ENCODE results near the gene ENPP6. TPM values are rescaled to one million over a fixed set of nuclear protein-coding genes. Genes with fewer than 3 reads are reported as not detected.

The ENPP6 gene
- total RNA-seq, 1 donor from 2014 or later: not detected

GRCh38 chr4:184248216-184248615 is 30.5 kb upstream of the ENPP6 start:
- intact Hi-C loops (cut with micrococcal nuclease): no loop called here
- no peak overlapping the region for H3K4me3 ChIP-seq
- DNase-seq: no peak

GRCh38 chr4:184247421-184247820 is 29.7 kb upstream of the ENPP6 start:
- Histone ChIP-seq H3K9me3 (replicated peaks) (no peaks in the 10 kb centered on the region), H3K36me3 (no peaks in the 10 kb centered on the region), H3K4me3 (no peak overlapping the region), H3K27ac (replicated peaks) (no peak overlapping the region), H3K4me1 (no peaks in the 10 kb centered on the region), H3K27me3 (ENCODE audit: low read depth) (no peaks in the 10 kb centered on the region)
- no peak for DNase-seq
- intact Hi-C loops (cut with micrococcal nuclease): no loop called here
- TF ChIP-seq CTCF (IDR thresholded peaks at IDR 0.05; ENCODE audit: borderline replicate concordance): no peak

More at GRCh38 chr4:184248216-184248615, 30.5 kb upstream of the ENPP6 start:
- Histone ChIP-seq H3K27ac (replicated peaks) (no peak overlapping the region), H3K4me1 (no peaks in the 10 kb centered on the region), H3K27me3 (ENCODE audit: low read depth) (no peaks in the 10 kb centered on the region), H3K9me3 (replicated peaks) (no peaks in the 10 kb centered on the region), H3K36me3 (no peaks in the 10 kb centered on the region)
- no peak for TF ChIP-seq CTCF (IDR thresholded peaks at IDR 0.05; ENCODE audit: borderline replicate concordance)

- intact Hi-C loops (cut with micrococcal nuclease): no loop called here
- Histone ChIP-seq H3K27ac (replicated peaks) (no peak overlapping the region), H3K36me3 (no peaks in the 10 kb centered on the region), H3K27me3 (ENCODE audit: low read depth) (no peaks in the 10 kb centered on the region), H3K9me3 (replicated peaks) (no peaks in the 10 kb centered on the region), H3K4me1 (no peaks in the 10 kb centered on the region), H3K4me3 (no peak overlapping the region)
- TF ChIP-seq CTCF (IDR thresholded peaks at IDR 0.05; ENCODE audit: borderline replicate concordance): no peak
- DNase-seq: no peak
Measured at GRCh38 chr4:184246426-184246825, 28.8 kb upstream of the ENPP6 start.

- intact Hi-C loops (cut with micrococcal nuclease): no loop called here
- Histone ChIP-seq H3K36me3 (no peaks in the 10 kb centered on the region), H3K9me3 (replicated peaks) (no peaks in the 10 kb centered on the region), H3K27ac (replicated peaks) (no peak overlapping the region), H3K4me1 (no peaks in the 10 kb centered on the region), H3K27me3 (ENCODE audit: low read depth) (peaks cover 7% of the 10 kb centered on the region), H3K4me3 (no peak overlapping the region)
- TF ChIP-seq CTCF (IDR thresholded peaks at IDR 0.05; ENCODE audit: borderline replicate concordance): no peak
- DNase-seq: no peak
Measured at GRCh38 chr4:184238072-184238745, 20.5 kb upstream of the ENPP6 start.

GRCh38 chr4:184237612-184238011 is 19.9 kb upstream of the ENPP6 start:
- DNase-seq: no peak
- Histone ChIP-seq H3K4me1 (no peaks in the 10 kb centered on the region), H3K27ac (replicated peaks) (no peak overlapping the region), H3K27me3 (ENCODE audit: low read depth) (peaks cover 7% of the 10 kb centered on the region), H3K9me3 (replicated peaks) (no peaks in the 10 kb centered on the region), H3K36me3 (no peaks in the 10 kb centered on the region), H3K4me3 (no peak overlapping the region)
- intact Hi-C loops (cut with micrococcal nuclease): no loop called here
- TF ChIP-seq CTCF (IDR thresholded peaks at IDR 0.05; ENCODE audit: borderline replicate concordance): no peak
